Adrenal gland (tissue), 5 donors: Measurements from ENCODE around the gene PEX14.

Source experiments
- POLR2A ChIP-seq, 2 donors: fragments of 450-650 bp; IDR thresholded peaks; one replicate each; pipeline ENCODE4 v1.6.1; 2017; ENCODE audit warnings: antibody characterized with exemption in 2 of 2, mild to moderate bottlenecking in 2 of 2, moderate library complexity in 1 of 2
- TF ChIP-seq, protein P1 (sequence below), 6 experiments: fragments of 450-650 bp in 4 of 6; fragments of 200-600 bp in 2 of 6; sonication (generic) in 1 of 6; IDR thresholded peaks; 1 replicate in 5 of 6; 2 replicates in 1 of 6; pipeline versions ENCODE4 v1.5.1 to v1.8.0; 2016 to 2021; ENCODE audit warnings: antibody characterized with exemption in 6 of 6, mild to moderate bottlenecking in 2 of 6, moderate library complexity in 1 of 6
- donor health status: DM: no; HTN: no; CAD: no.

DNA sequence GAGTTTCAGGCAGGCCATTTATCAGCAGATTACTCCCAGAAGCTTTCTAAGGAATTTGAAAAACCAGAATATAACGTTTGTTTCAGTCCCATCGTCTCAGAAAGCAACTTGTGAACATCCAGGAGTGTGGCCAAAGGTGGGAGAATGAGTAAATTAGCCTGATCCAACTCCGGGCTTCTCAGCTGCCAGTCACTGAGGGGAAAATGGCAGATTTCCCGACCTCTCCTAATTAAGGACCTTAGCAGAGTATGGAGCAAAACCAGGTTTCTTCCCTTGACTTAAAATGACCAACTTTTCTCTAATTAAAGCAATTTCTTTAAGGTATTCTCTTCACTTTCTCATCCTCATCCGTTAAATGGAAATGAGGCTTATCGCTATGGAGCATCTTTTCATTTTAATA lies 23.9 kb upstream of the PEX14 start:
- TF ChIP-seq, protein P1, sequence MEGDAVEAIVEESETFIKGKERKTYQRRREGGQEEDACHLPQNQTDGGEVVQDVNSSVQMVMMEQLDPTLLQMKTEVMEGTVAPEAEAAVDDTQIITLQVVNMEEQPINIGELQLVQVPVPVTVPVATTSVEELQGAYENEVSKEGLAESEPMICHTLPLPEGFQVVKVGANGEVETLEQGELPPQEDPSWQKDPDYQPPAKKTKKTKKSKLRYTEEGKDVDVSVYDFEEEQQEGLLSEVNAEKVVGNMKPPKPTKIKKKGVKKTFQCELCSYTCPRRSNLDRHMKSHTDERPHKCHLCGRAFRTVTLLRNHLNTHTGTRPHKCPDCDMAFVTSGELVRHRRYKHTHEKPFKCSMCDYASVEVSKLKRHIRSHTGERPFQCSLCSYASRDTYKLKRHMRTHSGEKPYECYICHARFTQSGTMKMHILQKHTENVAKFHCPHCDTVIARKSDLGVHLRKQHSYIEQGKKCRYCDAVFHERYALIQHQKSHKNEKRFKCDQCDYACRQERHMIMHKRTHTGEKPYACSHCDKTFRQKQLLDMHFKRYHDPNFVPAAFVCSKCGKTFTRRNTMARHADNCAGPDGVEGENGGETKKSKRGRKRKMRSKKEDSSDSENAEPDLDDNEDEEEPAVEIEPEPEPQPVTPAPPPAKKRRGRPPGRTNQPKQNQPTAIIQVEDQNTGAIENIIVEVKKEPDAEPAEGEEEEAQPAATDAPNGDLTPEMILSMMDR (IDR thresholded peaks at IDR 0.05), result no peak
- no peak for TF ChIP-seq POLR2A (IDR thresholded peaks at IDR 0.05)
